ENCODE results near the gene CRKL. TPM values are rescaled to one million over a fixed set of nuclear protein-coding genes. Genes with fewer than 3 reads are reported as not detected.

The CRKL gene
- total RNA-seq, 2 donors from 2014 or later = 46.7 to 53.7 TPM

- H3K4me1 ChIP-seq = peaks cover 0 to 39% of the 10 kb centered on the region in 2 donors
- H3K9me3 ChIP-seq = no peaks in the 10 kb centered on the region
- TF ChIP-seq CTCF (IDR thresholded peaks at IDR 0.05) = no peak
- peaks cover 32% of the 10 kb centered on the region for H3K36me3 ChIP-seq
- no peak overlapping the region for H3K4me3 ChIP-seq
- no peaks in the 10 kb centered on the region for H3K27me3 ChIP-seq
- H3K27ac ChIP-seq = no peak overlapping the region
- DNase-seq (ENCODE audit: low spot score) = no peak
Measured at GRCh38 chr22:20948450-20948849, 31.2 kb downstream of the CRKL start.

GRCh38 chr22:20948989-20949388 is 31.8 kb downstream of the CRKL start:
- Histone ChIP-seq H3K4me1 (peaks cover 0 to 43% of the 10 kb centered on the region in 2 donors), H3K27me3 (no peaks in the 10 kb centered on the region), H3K9me3 (no peaks in the 10 kb centered on the region), H3K27ac (no peak overlapping the region), H3K4me3 (no peak overlapping the region), H3K36me3 (peaks cover 32% of the 10 kb centered on the region)
- no peak for TF ChIP-seq CTCF (IDR thresholded peaks at IDR 0.05)
- DNase-seq (ENCODE audit: low spot score) = no peak

- TF ChIP-seq CTCF (IDR thresholded peaks at IDR 0.05) = no peak
- Histone ChIP-seq H3K27ac (no peak overlapping the region), H3K27me3 (no peaks in the 10 kb centered on the region), H3K4me3 (no peak overlapping the region), H3K36me3 (peaks cover 32% of the 10 kb centered on the region), H3K4me1 (peaks cover 0 to 45% of the 10 kb centered on the region in 2 donors), H3K9me3 (no peaks in the 10 kb centered on the region)
- DNase-seq (ENCODE audit: low spot score) = no peak
Measured at GRCh38 chr22:20949698-20950183, 32.5 kb downstream of the CRKL start.

- Histone ChIP-seq H3K4me3 (no peak overlapping the region), H3K4me1 (peaks cover 0 to 30% of the 10 kb centered on the region in 2 donors), H3K27ac (no peak overlapping the region), H3K9me3 (no peaks in the 10 kb centered on the region), H3K27me3 (no peaks in the 10 kb centered on the region), H3K36me3 (peaks cover 32% of the 10 kb centered on the region)
- no peak for TF ChIP-seq CTCF (IDR thresholded peaks at IDR 0.05)
- DNase-seq (ENCODE audit: low spot score) = no peak
Measured at GRCh38 chr22:20951151-20951931, 34.1 kb downstream of the CRKL start.

GRCh38 chr22:20951932-20952380 is 34.7 kb downstream of the CRKL start:
- TF ChIP-seq CTCF (IDR thresholded peaks at IDR 0.05) = no peak
- no peak overlapping the region for H3K27ac ChIP-seq
- H3K27me3 ChIP-seq = no peaks in the 10 kb centered on the region
- no peak for DNase-seq (ENCODE audit: low spot score)
- no peak overlapping the region for H3K4me3 ChIP-seq
- H3K9me3 ChIP-seq = no peaks in the 10 kb centered on the region
- H3K4me1 ChIP-seq = peaks cover 0 to 30% of the 10 kb centered on the region in 2 donors
- peaks cover 32% of the 10 kb centered on the region for H3K36me3 ChIP-seq

Data from right atrium auricular region (tissue), 2 donors.